Measurements from ENCODE around the gene AICDA. TPM values are rescaled to one million over a fixed set of nuclear protein-coding genes. Genes with fewer than 3 reads are reported as not detected.

Gene AICDA
- polyA plus RNA-seq, 1 donor (not counting 4 experiments of a cell fraction or from before 2014, with no cell fraction given) = not detected

DNA sequence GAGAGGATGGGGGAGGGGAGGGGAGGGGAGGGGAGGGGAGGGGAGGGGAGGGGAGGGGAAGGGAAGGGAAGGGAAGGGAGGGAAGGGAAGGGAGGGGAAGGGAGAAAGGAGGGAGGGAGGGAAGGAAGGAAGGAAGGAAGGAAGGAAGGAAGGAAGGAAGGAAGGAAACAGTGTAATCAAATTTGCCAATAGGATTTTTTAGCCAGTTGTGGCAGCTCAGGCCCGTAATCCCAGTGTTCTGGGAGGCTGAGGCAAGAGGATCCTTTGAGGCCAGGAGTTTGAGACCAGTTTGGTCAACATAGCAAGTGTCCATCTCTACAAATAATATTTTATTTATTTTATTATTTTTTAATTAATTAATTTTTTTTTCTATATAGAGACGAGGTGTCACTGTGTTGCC is 19.4 kb downstream of the AICDA start:
- H3K9ac ChIP-seq (ENCODE audit: control insufficient read depth, extremely low read depth, insufficient read depth, low read length) = no peak overlapping the region
- no peak for TF ChIP-seq EZH2 (IDR thresholded peaks at IDR 0.05; ENCODE audit: low read length)
- TF ChIP-seq, protein P1, sequence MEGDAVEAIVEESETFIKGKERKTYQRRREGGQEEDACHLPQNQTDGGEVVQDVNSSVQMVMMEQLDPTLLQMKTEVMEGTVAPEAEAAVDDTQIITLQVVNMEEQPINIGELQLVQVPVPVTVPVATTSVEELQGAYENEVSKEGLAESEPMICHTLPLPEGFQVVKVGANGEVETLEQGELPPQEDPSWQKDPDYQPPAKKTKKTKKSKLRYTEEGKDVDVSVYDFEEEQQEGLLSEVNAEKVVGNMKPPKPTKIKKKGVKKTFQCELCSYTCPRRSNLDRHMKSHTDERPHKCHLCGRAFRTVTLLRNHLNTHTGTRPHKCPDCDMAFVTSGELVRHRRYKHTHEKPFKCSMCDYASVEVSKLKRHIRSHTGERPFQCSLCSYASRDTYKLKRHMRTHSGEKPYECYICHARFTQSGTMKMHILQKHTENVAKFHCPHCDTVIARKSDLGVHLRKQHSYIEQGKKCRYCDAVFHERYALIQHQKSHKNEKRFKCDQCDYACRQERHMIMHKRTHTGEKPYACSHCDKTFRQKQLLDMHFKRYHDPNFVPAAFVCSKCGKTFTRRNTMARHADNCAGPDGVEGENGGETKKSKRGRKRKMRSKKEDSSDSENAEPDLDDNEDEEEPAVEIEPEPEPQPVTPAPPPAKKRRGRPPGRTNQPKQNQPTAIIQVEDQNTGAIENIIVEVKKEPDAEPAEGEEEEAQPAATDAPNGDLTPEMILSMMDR (optimal IDR thresholded peaks at IDR 0.05 in 1 of 3, IDR thresholded peaks at IDR 0.05 in 1 of 3, conservative IDR thresholded peaks at IDR 0.05 in 1 of 3; ENCODE audit: extremely low read depth in 1 of 3, insufficient read depth in 2 of 3, low read length in 3 of 3) = no peak
- no peak overlapping the region for H3K4me3 ChIP-seq (ENCODE audit: control insufficient read depth in 2 of 3, extremely low read depth in 1 of 3, insufficient read depth in 2 of 3, low read depth in 1 of 3, low read length in 3 of 3)
- no peaks in the 10 kb centered on the region for H3K9me3 ChIP-seq (ENCODE audit: control insufficient read depth, low read depth, low read length)
- H3K4me2 ChIP-seq (ENCODE audit: control insufficient read depth, extremely low read depth, insufficient read depth, low read depth, low read length) = no peak overlapping the region
- DNase-seq (ENCODE audit: low read depth, low spot score) (no peak), FAIRE-seq (no peak)
- H3K27ac ChIP-seq (ENCODE audit: control insufficient read depth, insufficient read depth, low read length) = no peak overlapping the region
- H4K20me1 ChIP-seq (ENCODE audit: control insufficient read depth, extremely low read depth, insufficient read depth, low read length) = no peaks in the 10 kb centered on the region
- no peaks in the 10 kb centered on the region for H3K9me1 ChIP-seq (ENCODE audit: control insufficient read depth, extremely low read depth, insufficient read depth, low read length)
- no peaks in the 10 kb centered on the region for H3K27me3 ChIP-seq (ENCODE audit: control insufficient read depth, extremely low read depth, insufficient read depth, low read length)
- no peaks in the 10 kb centered on the region for H3K36me3 ChIP-seq (ENCODE audit: control insufficient read depth in 2 of 2, extremely low read depth in 1 of 2, insufficient read depth in 2 of 2, low read length in 2 of 2)
- H2AFZ ChIP-seq (ENCODE audit: control insufficient read depth, low read length) = no peak overlapping the region
- dilution Hi-C loops (cut with MboI; ENCODE audit: extremely low pct_ligation_motif_present, low sequenced_read_pairs) = no loop called here
- H3K4me1 ChIP-seq (ENCODE audit: control insufficient read depth, extremely low read depth, insufficient read depth, low read length) = peaks cover 2% of the 10 kb centered on the region
- no peaks in the 10 kb centered on the region for H3K79me2 ChIP-seq (ENCODE audit: control insufficient read depth, insufficient read depth, low read length)

GRCh38 chr12:8590842-8591545 is 21.7 kb downstream of the AICDA start:
- no peak for TF ChIP-seq EZH2 (IDR thresholded peaks at IDR 0.05; ENCODE audit: low read length)
- TF ChIP-seq, protein P1 (optimal IDR thresholded peaks at IDR 0.05 in 1 of 3, IDR thresholded peaks at IDR 0.05 in 1 of 3, conservative IDR thresholded peaks at IDR 0.05 in 1 of 3; ENCODE audit: extremely low read depth in 1 of 3, insufficient read depth in 2 of 3, low read length in 3 of 3) = peak in 1 of 3 experiments; percentile 8
- H3K4me3 ChIP-seq (ENCODE audit: control insufficient read depth in 2 of 3, extremely low read depth in 1 of 3, insufficient read depth in 2 of 3, low read depth in 1 of 3, low read length in 3 of 3) = no peak overlapping the region
- H3K4me1 ChIP-seq (ENCODE audit: control insufficient read depth, extremely low read depth, insufficient read depth, low read length) = peaks cover 2% of the 10 kb centered on the region
- no peak overlapping the region for H2AFZ ChIP-seq (ENCODE audit: control insufficient read depth, low read length)
- no peak overlapping the region for H3K27ac ChIP-seq (ENCODE audit: control insufficient read depth, insufficient read depth, low read length)
- H3K9me1 ChIP-seq (ENCODE audit: control insufficient read depth, extremely low read depth, insufficient read depth, low read length) = no peaks in the 10 kb centered on the region
- no peaks in the 10 kb centered on the region for H3K9me3 ChIP-seq (ENCODE audit: control insufficient read depth, low read depth, low read length)
- H3K4me2 ChIP-seq (ENCODE audit: control insufficient read depth, extremely low read depth, insufficient read depth, low read depth, low read length) = peak overlapping the region; percentile 37
- no peak for FAIRE-seq
- no peaks in the 10 kb centered on the region for H4K20me1 ChIP-seq (ENCODE audit: control insufficient read depth, extremely low read depth, insufficient read depth, low read length)
- DNase-seq (ENCODE audit: low read depth, low spot score) = peak; percentile 21
- H3K9ac ChIP-seq (ENCODE audit: control insufficient read depth, extremely low read depth, insufficient read depth, low read length) = no peak overlapping the region
- no peaks in the 10 kb centered on the region for H3K79me2 ChIP-seq (ENCODE audit: control insufficient read depth, insufficient read depth, low read length)
- no peaks in the 10 kb centered on the region for H3K27me3 ChIP-seq (ENCODE audit: control insufficient read depth, extremely low read depth, insufficient read depth, low read length)
- H3K36me3 ChIP-seq (ENCODE audit: control insufficient read depth in 2 of 2, extremely low read depth in 1 of 2, insufficient read depth in 2 of 2, low read length in 2 of 2) = no peaks in the 10 kb centered on the region
- dilution Hi-C loops (cut with MboI; ENCODE audit: extremely low pct_ligation_motif_present, low sequenced_read_pairs) = no loop called here

Measured in keratinocyte (primary cell).